K562 (cell line): Measurements from ENCODE around the gene PTPN11. TPM values are rescaled to one million over a fixed set of nuclear protein-coding genes. Genes with fewer than 3 reads are reported as not detected.
A peak's percentile ranks its signal among the peaks of the same experiment; 100 is the strongest.

ENCODE experiments used
- BHLHE40 ChIP-seq: IDR thresholded peaks from 2 replicates; pipeline ENCODE4 v1.6.1; 2011; ENCODE audit warnings: low read length, improper control_type of control experiment
- CBX1 ChIP-seq: sonication (generic); IDR thresholded peaks from 2 replicates; pipeline ENCODE4 v1.6.1; 2016; ENCODE audit warnings: antibody characterized with exemption, low read depth, mild to moderate bottlenecking
- CREM ChIP-seq: IDR thresholded peaks from 2 replicates; pipeline ENCODE4 v1.6.1; 2014; ENCODE audit warnings: antibody characterized with exemption, low read depth
- DLX4 ChIP-seq: fragments of 250-450 bp; sonication (Bioruptor Pico); IDR thresholded peaks from 2 replicates; pipeline ENCODE4 v1.6.1; 2021; ENCODE audit warnings: mild to moderate bottlenecking
- LCOR ChIP-seq: sonication (generic); formaldehyde crosslinking; IDR thresholded peaks from 2 replicates; pipeline ENCODE4 v1.8.0; 2022; ENCODE audit warnings: mild to moderate bottlenecking, missing genetic modification reagents
- MLLT1 ChIP-seq, 2 experiments: fragments of 450-650 bp; IDR thresholded peaks; 2 replicates each; pipeline ENCODE4 v1.6.1; 2016
- NFYB ChIP-seq: IDR thresholded peaks from 2 replicates; pipeline ENCODE4 v1.6.1; 2011; ENCODE audit warnings: mild to moderate bottlenecking, moderate library complexity; ENCODE audit not compliant: insufficient read length; ENCODE audit errors: extremely low read depth
- POLR2G ChIP-seq: fragments of 200-400 bp; formaldehyde crosslinking; IDR thresholded peaks from 2 replicates; pipeline ENCODE4 v1.6.1; 2017; ENCODE audit warnings: low read depth, mild to moderate bottlenecking, antibody characterized with exemption, low read length, moderate library complexity
- RBFOX2 ChIP-seq: fragments of 200-400 bp; formaldehyde crosslinking; IDR thresholded peaks from 2 replicates; pipeline ENCODE4 v1.6.1; 2017; ENCODE audit warnings: low read depth, mild to moderate bottlenecking, low read length, moderate library complexity
- SIN3B ChIP-seq: fragments of 450-650 bp; IDR thresholded peaks from 2 replicates; pipeline ENCODE4 v1.6.1; 2017; ENCODE audit warnings: low read depth, mild to moderate bottlenecking, moderate library complexity
- SREBF2 ChIP-seq: sonication (generic); formaldehyde crosslinking; IDR thresholded peaks from 2 replicates; pipeline ENCODE4 v1.4.0; 2020; ENCODE audit warnings: mild to moderate bottlenecking, missing genetic modification reagents
- TRIM28 ChIP-seq: fragments of 450-650 bp; IDR thresholded peaks from 2 replicates; pipeline ENCODE4 v1.6.1; 2017
- XRCC4 ChIP-seq: IDR thresholded peaks from one replicate; pipeline ENCODE4 v1.6.1; 2011; ENCODE audit not compliant: insufficient read depth, insufficient read length; ENCODE audit errors: extremely low read depth
- ZNF778 ChIP-seq: fragments of 450-650 bp; formaldehyde crosslinking; IDR thresholded peaks from 2 replicates; pipeline ENCODE4 v1.4.0; 2020; ENCODE audit warnings: mild to moderate bottlenecking, moderate library complexity
- polyA plus RNA-seq, 8 experiments: library from polyadenylated mRNA; depleted of rRNA in 4 of 8; stranded (reverse) in 5 of 8; unstranded in 3 of 8; fragments of >200 nt; fragmentation: Nextera tagmentation in 2 of 8; fragmentation: Illumina TruSeq in 1 of 8; extraction: Ambion mirVana in 2 of 8; extraction: Trizol in 1 of 8; gene quantifications; 2 replicates each; pipeline versions ENCODE4 v1.2.1 to v1.2.3, GENCODE V29; 2011 to 2014; ENCODE audit warnings: inconsistent platforms in 1 of 8, missing spikeins in 1 of 8
- total RNA-seq, 7 experiments: library from RNA; depleted of rRNA in 6 of 7; stranded (reverse); fragments of >200 nt in 6 of 7; fragmentation: Illumina TruSeq in 2 of 7; extraction: Trizol in 2 of 7; gene quantifications; 2 replicates each; pipeline versions ENCODE4 v1.2.1 to v1.2.3, GENCODE V29; 2011 to 2021; ENCODE audit warnings: low replicate concordance in 1 of 7
- TF ChIP-seq, protein P1 (sequence below): fragments of 450-650 bp; IDR thresholded peaks from 2 replicates; pipeline ENCODE4 v1.6.1; 2016; ENCODE audit warnings: mild to moderate bottlenecking
- TF ChIP-seq, protein P2 (sequence below): sonication (generic); formaldehyde crosslinking; IDR thresholded peaks from 2 replicates; pipeline ENCODE4 v1.8.0; 2022; ENCODE audit warnings: mild to moderate bottlenecking, missing genetic modification reagents
- TF ChIP-seq, protein P3 (sequence below): fragments of 450-650 bp; IDR thresholded peaks from 2 replicates; pipeline ENCODE4 v1.7.0; 2016; ENCODE audit warnings: borderline replicate concordance
- TF ChIP-seq, protein P4 (sequence below): conservative IDR thresholded peaks from 2 replicates; pipeline ENCODE4 v1.6.1; 2011; ENCODE audit warnings: low read depth, mild to moderate bottlenecking, low read length; ENCODE audit not compliant: control insufficient read depth

The PTPN11 gene
- total and polyA plus RNA-seq, 9 of the 15 experiments (the other 6 are each of a cell fraction or from before 2014, with no cell fraction given): 22.5 to 126 (median 79.7) TPM

DNA sequence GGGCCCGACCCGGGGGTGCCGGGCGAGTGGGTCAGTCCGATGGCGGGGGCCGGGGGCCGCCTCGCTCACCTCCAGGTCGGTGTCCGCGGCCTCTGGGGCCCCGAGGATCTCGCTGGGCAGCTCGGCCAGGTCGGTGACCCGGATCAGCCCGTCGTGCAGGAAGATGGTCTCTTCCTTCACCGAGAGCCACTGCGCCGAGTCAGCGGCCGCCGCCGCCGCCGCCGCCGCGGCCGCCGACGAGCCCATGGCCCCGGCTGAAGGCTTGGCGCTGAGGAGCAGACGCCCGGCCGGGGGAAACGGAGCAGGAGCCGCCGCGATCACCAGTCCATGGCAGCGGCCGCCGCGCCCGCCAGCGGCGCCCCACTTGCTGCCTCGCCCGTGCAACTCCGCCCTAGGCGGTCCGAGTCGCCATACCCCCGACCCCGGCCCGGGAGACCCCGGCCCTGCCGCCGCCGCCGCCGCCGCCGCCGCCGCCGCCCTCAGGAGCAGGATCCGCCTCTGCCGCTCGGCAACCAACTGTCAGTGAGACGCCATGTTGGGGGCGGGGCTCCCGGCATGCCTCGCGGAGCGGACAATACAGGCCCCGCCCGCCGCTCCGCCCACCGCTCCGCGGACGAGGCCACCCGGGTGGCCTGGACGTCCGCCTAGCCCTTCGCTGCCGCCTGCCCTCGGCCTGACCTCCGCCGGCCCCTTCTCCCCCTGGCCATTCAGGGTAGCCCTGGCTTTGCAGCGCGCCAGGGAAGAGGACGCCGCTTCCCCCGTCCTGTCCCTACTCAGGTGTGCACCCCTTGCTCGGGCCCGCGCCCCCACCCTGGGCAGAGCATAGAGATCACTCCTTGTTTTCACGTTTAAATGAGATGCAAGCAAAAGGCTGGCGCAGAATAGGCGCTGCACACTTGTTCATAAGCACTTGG lies 36.6 kb upstream of the PTPN11 start, which contains the start of gene HECTD4 (continued):
- TF ChIP-seq, protein P1, sequence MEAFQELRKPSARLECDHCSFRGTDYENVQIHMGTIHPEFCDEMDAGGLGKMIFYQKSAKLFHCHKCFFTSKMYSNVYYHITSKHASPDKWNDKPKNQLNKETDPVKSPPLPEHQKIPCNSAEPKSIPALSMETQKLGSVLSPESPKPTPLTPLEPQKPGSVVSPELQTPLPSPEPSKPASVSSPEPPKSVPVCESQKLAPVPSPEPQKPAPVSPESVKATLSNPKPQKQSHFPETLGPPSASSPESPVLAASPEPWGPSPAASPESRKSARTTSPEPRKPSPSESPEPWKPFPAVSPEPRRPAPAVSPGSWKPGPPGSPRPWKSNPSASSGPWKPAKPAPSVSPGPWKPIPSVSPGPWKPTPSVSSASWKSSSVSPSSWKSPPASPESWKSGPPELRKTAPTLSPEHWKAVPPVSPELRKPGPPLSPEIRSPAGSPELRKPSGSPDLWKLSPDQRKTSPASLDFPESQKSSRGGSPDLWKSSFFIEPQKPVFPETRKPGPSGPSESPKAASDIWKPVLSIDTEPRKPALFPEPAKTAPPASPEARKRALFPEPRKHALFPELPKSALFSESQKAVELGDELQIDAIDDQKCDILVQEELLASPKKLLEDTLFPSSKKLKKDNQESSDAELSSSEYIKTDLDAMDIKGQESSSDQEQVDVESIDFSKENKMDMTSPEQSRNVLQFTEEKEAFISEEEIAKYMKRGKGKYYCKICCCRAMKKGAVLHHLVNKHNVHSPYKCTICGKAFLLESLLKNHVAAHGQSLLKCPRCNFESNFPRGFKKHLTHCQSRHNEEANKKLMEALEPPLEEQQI: no peak
- TF ChIP-seq TRIM28 (no peak), CREM (peak; percentile 51), ZNF778 (CRISPR knock-in tag) (no peak), XRCC4 (no peak), LCOR (CRISPR knock-in tag) (no peak), SREBF2 (CRISPR knock-in tag) (no peak), DLX4 (CRISPR knock-in tag) (no peak), CBX1 (peak; percentile 32), BHLHE40 (peak; percentile 9; the same call in 1 of the 2 replicates), MLLT1 (IDR thresholded peaks at IDR 0.05) (no peak), NFYB (no peak), SIN3B (peak; percentile 89), POLR2G (peak; percentile 96), RBFOX2 (peak; percentile 93)
- TF ChIP-seq, protein P2, sequence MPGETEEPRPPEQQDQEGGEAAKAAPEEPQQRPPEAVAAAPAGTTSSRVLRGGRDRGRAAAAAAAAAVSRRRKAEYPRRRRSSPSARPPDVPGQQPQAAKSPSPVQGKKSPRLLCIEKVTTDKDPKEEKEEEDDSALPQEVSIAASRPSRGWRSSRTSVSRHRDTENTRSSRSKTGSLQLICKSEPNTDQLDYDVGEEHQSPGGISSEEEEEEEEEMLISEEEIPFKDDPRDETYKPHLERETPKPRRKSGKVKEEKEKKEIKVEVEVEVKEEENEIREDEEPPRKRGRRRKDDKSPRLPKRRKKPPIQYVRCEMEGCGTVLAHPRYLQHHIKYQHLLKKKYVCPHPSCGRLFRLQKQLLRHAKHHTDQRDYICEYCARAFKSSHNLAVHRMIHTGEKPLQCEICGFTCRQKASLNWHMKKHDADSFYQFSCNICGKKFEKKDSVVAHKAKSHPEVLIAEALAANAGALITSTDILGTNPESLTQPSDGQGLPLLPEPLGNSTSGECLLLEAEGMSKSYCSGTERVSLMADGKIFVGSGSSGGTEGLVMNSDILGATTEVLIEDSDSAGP (CRISPR knock-in tag): no peak
- TF ChIP-seq, protein P3, sequence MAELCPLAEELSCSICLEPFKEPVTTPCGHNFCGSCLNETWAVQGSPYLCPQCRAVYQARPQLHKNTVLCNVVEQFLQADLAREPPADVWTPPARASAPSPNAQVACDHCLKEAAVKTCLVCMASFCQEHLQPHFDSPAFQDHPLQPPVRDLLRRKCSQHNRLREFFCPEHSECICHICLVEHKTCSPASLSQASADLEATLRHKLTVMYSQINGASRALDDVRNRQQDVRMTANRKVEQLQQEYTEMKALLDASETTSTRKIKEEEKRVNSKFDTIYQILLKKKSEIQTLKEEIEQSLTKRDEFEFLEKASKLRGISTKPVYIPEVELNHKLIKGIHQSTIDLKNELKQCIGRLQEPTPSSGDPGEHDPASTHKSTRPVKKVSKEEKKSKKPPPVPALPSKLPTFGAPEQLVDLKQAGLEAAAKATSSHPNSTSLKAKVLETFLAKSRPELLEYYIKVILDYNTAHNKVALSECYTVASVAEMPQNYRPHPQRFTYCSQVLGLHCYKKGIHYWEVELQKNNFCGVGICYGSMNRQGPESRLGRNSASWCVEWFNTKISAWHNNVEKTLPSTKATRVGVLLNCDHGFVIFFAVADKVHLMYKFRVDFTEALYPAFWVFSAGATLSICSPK: no peak
- TF ChIP-seq, protein P4, sequence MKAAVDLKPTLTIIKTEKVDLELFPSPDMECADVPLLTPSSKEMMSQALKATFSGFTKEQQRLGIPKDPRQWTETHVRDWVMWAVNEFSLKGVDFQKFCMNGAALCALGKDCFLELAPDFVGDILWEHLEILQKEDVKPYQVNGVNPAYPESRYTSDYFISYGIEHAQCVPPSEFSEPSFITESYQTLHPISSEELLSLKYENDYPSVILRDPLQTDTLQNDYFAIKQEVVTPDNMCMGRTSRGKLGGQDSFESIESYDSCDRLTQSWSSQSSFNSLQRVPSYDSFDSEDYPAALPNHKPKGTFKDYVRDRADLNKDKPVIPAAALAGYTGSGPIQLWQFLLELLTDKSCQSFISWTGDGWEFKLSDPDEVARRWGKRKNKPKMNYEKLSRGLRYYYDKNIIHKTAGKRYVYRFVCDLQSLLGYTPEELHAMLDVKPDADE: no peak; the same call in 1 of the 2 replicates
